Limb (tissue), 2 donors: ENCODE measurements around the gene TREX2.
A peak's percentile ranks its signal among the peaks of the same experiment; 100 is the strongest.

ENCODE experiments used
- DNase-seq, 2 donors: peaks; one replicate each; pipeline ENCODE4 v3.0.0-alpha.2; 2016; ENCODE audit errors: extremely low spot score in 2 of 2

Gene TREX2

GRCh38 chrX:153475751-153476281, 30.0 kb upstream of the TREX2 start:
- no peak for DNase-seq

GRCh38 chrX:153475271-153475670, 29.4 kb upstream of the TREX2 start:
- DNase-seq, result no peak

- DNase-seq, result peak; percentile 50 to 83
Measured at GRCh38 chrX:153474718-153475117, 28.9 kb upstream of the TREX2 start.

GRCh38 chrX:153474266-153474665, 28.4 kb upstream of the TREX2 start:
- DNase-seq, result no peak

GRCh38 chrX:153473126-153473525, 27.3 kb upstream of the TREX2 start:
- no peak for DNase-seq

GRCh38 chrX:153471663-153472280, 25.9 kb upstream of the TREX2 start:
- no peak for DNase-seq

GRCh38 chrX:153470411-153471363, 24.8 kb upstream of the TREX2 start, which contains the start of gene HAUS7:
Gene HAUS7 (minus strand): TSS chrX:153470576. CDS start chrX:153470557, 19 bp downstream.
- DNase-seq, result peak; percentile 80 to 95

- peak in 1 of 2 donors; percentile 52 for DNase-seq
Measured at GRCh38 chrX:153469811-153470410, 24.1 kb upstream of the TREX2 start.

- no peak for DNase-seq
Measured at GRCh38 chrX:153468008-153468580, 22.2 kb upstream of the TREX2 start.

- DNase-seq, result no peak
Measured at GRCh38 chrX:153465691-153466380, 20.0 kb upstream of the TREX2 start.

- no peak for DNase-seq
Measured at GRCh38 chrX:153464116-153464515, 18.3 kb upstream of the TREX2 start.

GRCh38 chrX:153463556-153463955, 17.7 kb upstream of the TREX2 start:
- no peak for DNase-seq

GRCh38 chrX:153463031-153463430, 17.2 kb upstream of the TREX2 start:
- no peak for DNase-seq

- no peak for DNase-seq
Measured at GRCh38 chrX:153462291-153462690, 16.4 kb upstream of the TREX2 start.

GRCh38 chrX:153460826-153461225, 15.0 kb upstream of the TREX2 start:
- DNase-seq, result peak in 1 of 2 donors; percentile 68

GRCh38 chrX:153459986-153460385, 14.1 kb upstream of the TREX2 start:
- no peak for DNase-seq

GRCh38 chrX:153458476-153458875, 12.6 kb upstream of the TREX2 start:
- DNase-seq, result no peak

GRCh38 chrX:153457827-153458466, 12.1 kb upstream of the TREX2 start:
- DNase-seq, result no peak

- no peak for DNase-seq
Measured at GRCh38 chrX:153457136-153457825, 11.4 kb upstream of the TREX2 start.

GRCh38 chrX:153456704-153457103, 10.8 kb upstream of the TREX2 start:
- no peak for DNase-seq
